SK-N-SH (cell line): ENCODE results near the gene FAH. TPM values are rescaled to one million over a fixed set of nuclear protein-coding genes. Genes with fewer than 3 reads are reported as not detected.

Experiments used
- CTCF ChIA-PET: fragments of 300-600, 350-600 bp; formaldehyde crosslinking; extraction: SDS; loops from one replicate; lab custom pipeline; 2021; lab: Yijun Ruan, JAX
- POLR2A ChIA-PET: fragments of 350-600 bp; sonication (Branson Sonifier 250); formaldehyde crosslinking; extraction: SDS; loops from one replicate; lab custom pipeline; 2020; ENCODE audit warnings: antibody characterized with exemption, inconsistent platforms; lab: Yijun Ruan, JAX
- DNase-seq: peaks from one replicate; pipeline ENCODE4 v3.0.0; 2012
- H2AFZ ChIP-seq: fragments of 200-600 bp; sonication (generic); 2 replicates; pipeline ENCODE4 v1.8.1; 2016; ENCODE audit warnings: antibody characterized with exemption, mild to moderate bottlenecking, low read depth
- H3F3A ChIP-seq: fragments of 200-600 bp; sonication (generic); replicated peaks from 2 replicates; pipeline ENCODE3; 2016; ENCODE audit warnings: antibody characterized with exemption, mild to moderate bottlenecking; ENCODE audit not compliant: insufficient read depth
- H3K27ac ChIP-seq, 2 experiments: fragments of 200-500 bp in 1 of 2; fragments of 200-600 bp in 1 of 2; sonication (Bioruptor generic) in 1 of 2; sonication (generic), shearing (Covaris generic) in 1 of 2; 2 replicates each; pipeline versions ENCODE4 v1.5.1 to v1.6.1; 2014 to 2016; ENCODE audit warnings: low read depth in 2 of 2, inconsistent platforms in 1 of 2, low read length in 1 of 2, mild to moderate bottlenecking in 1 of 2, mixed read lengths in 1 of 2
- H3K27me3 ChIP-seq: fragments of 200-600 bp; sonication (generic), shearing (Covaris generic); 2 replicates; pipeline ENCODE4 v1.6.1; 2016; ENCODE audit warnings: mixed run types; ENCODE audit not compliant: insufficient read depth
- H3K36me3 ChIP-seq, 2 experiments: fragments of 200-500 bp in 1 of 2; fragments of 200-600 bp in 1 of 2; sonication (Bioruptor generic) in 1 of 2; sonication (generic) in 1 of 2; replicated peaks in 1 of 2; 2 replicates each; pipeline versions ENCODE3 to v1.5.1; 2014 to 2016; ENCODE audit warnings: low read length in 1 of 2, mild to moderate bottlenecking in 1 of 2; ENCODE audit not compliant: insufficient read depth in 2 of 2, control insufficient read depth in 1 of 2
- H3K4me1 ChIP-seq, 2 experiments: fragments of 200-500 bp in 1 of 2; fragments of 200-600 bp in 1 of 2; sonication (Bioruptor generic) in 1 of 2; sonication (generic), shearing (Covaris generic) in 1 of 2; 2 replicates each; pipeline versions ENCODE4 v1.5.1 to v1.6.1; 2014 to 2016; ENCODE audit warnings: low read depth in 1 of 2, low read length in 1 of 2, mixed run types in 1 of 2; ENCODE audit not compliant: insufficient read depth in 2 of 2, control insufficient read depth in 1 of 2
- H3K4me2 ChIP-seq: fragments of 200-600 bp; sonication (generic), shearing (Covaris generic); 2 replicates; pipeline ENCODE4 v1.6.1; 2017; ENCODE audit warnings: mixed run types
- H3K4me3 ChIP-seq, 2 experiments: fragments of 200-500 bp in 1 of 2; fragments of 200-600 bp in 1 of 2; sonication (Bioruptor generic) in 1 of 2; sonication (generic), shearing (Covaris generic) in 1 of 2; 2 replicates each; pipeline versions ENCODE4 v1.5.1 to v1.8.1; 2014 to 2016; ENCODE audit warnings: low read depth in 2 of 2, inconsistent platforms in 1 of 2, low read length in 1 of 2, mild to moderate bottlenecking in 1 of 2, mixed read lengths in 1 of 2, moderate library complexity in 1 of 2
- H3K79me2 ChIP-seq: fragments of 200-600 bp; sonication (generic); 2 replicates; pipeline ENCODE4 v1.8.1; 2017; ENCODE audit warnings: mild to moderate bottlenecking; ENCODE audit not compliant: insufficient read depth
- H3K9ac ChIP-seq: fragments of 200-600 bp; sonication (generic); 2 replicates; pipeline ENCODE4 v1.6.1; 2017; ENCODE audit warnings: mixed run types
- H3K9me2 ChIP-seq: fragments of 200-600 bp; sonication (generic); 2 replicates; pipeline ENCODE4 v1.6.1; 2017; ENCODE audit warnings: mixed run types
- H3K9me3 ChIP-seq: fragments of 200-600 bp; sonication (generic); 2 replicates; pipeline ENCODE4 v1.6.1; 2017; ENCODE audit warnings: mixed run types, mild to moderate bottlenecking, moderate library complexity
- H4K20me1 ChIP-seq: fragments of 200-600 bp; sonication (generic); 2 replicates; pipeline ENCODE4 v1.6.1; 2017; ENCODE audit warnings: mild to moderate bottlenecking, mixed run types; ENCODE audit not compliant: insufficient read depth
- CTCF ChIP-seq: fragments of 200-600 bp; sonication (generic); IDR thresholded peaks from 2 replicates; pipeline ENCODE4 v1.6.1; 2017; ENCODE audit warnings: antibody characterized with exemption, mild to moderate bottlenecking, moderate library complexity
- ELF1 ChIP-seq: IDR thresholded peaks from 2 replicates; pipeline ENCODE4 v1.4.0; 2012
- EP300 ChIP-seq, 2 experiments: IDR thresholded peaks; 2 replicates each; pipeline versions ENCODE4 v1.4.0 to v1.6.1; 2012; ENCODE audit warnings: borderline replicate concordance in 1 of 2, low read depth in 1 of 2, low read length in 1 of 2
- GABPA ChIP-seq: IDR thresholded peaks from 2 replicates; pipeline ENCODE4 v1.4.0; 2012; ENCODE audit warnings: low read depth, mild to moderate bottlenecking
- GATA2 ChIP-seq: sonication (generic); formaldehyde crosslinking; IDR thresholded peaks from 2 replicates; pipeline ENCODE4 v1.5.0; 2020; ENCODE audit warnings: mild to moderate bottlenecking, missing genetic modification reagents
- IRF3 ChIP-seq: fragments of 150-350 bp; IDR thresholded peaks from 2 replicates; pipeline ENCODE4 v1.6.1; 2016; ENCODE audit warnings: mild to moderate bottlenecking, low read depth, low read length
- JUND ChIP-seq: IDR thresholded peaks from 2 replicates; pipeline ENCODE4 v1.4.0; 2012
- MEF2A ChIP-seq: IDR thresholded peaks from 2 replicates; pipeline ENCODE4 v1.4.0; 2012; ENCODE audit warnings: low read depth, borderline replicate concordance
- NFIC ChIP-seq: IDR thresholded peaks from 2 replicates; pipeline ENCODE4 v1.4.0; 2012; ENCODE audit warnings: borderline replicate concordance
- NRF1 ChIP-seq: IDR thresholded peaks from 2 replicates; pipeline ENCODE4 v1.6.1; 2012; ENCODE audit warnings: low read depth, mild to moderate bottlenecking, low read length
- PBX3 ChIP-seq: IDR thresholded peaks from 2 replicates; pipeline ENCODE4; 2012
- POLR2AphosphoS5 ChIP-seq: IDR thresholded peaks from 2 replicates; pipeline ENCODE4 v1.6.1; 2012; ENCODE audit warnings: low read depth, low read length
- SIN3A ChIP-seq: IDR thresholded peaks from 2 replicates; pipeline ENCODE4 v1.6.1; 2012; ENCODE audit warnings: low read depth, mild to moderate bottlenecking, low read length, moderate library complexity, borderline replicate concordance
- SMC3 ChIP-seq: IDR thresholded peaks from 2 replicates; pipeline ENCODE4 v1.6.1; 2012; ENCODE audit warnings: low read depth, low read length, improper control_type of control experiment
- TAF1 ChIP-seq: IDR thresholded peaks from 2 replicates; pipeline ENCODE4 v1.6.1; 2012; ENCODE audit warnings: low read depth, mild to moderate bottlenecking, low read length, moderate library complexity, borderline replicate concordance
- TCF12 ChIP-seq: IDR thresholded peaks from 2 replicates; pipeline ENCODE4 v1.4.0; 2012
- TEAD4 ChIP-seq: IDR thresholded peaks from 2 replicates; pipeline ENCODE4 v1.4.0; 2012; ENCODE audit warnings: mild to moderate bottlenecking, borderline replicate concordance; ENCODE audit not compliant: insufficient read depth
- whole genome bisulfite sequencing: methylation state at CpG from one replicate; pipeline ENCODE4 v1.1.6; 2017; ENCODE audit warnings: low lambda C conversion rate; 5-methylcytosine and 5-hydroxymethylcytosine counted together
- polyA plus RNA-seq, 3 experiments: library from polyadenylated mRNA; depleted of rRNA; stranded (reverse); fragments of >200 nt; gene quantifications; 2 replicates each; pipeline ENCODE4 v1.2.3, GENCODE V29; 2012
- TF ChIP-seq, protein P1 (sequence below): IDR thresholded peaks from 2 replicates; pipeline ENCODE4 v1.4.0; 2012; ENCODE audit warnings: low read depth, borderline replicate concordance
- TF ChIP-seq, protein P2 (sequence below): IDR thresholded peaks from 2 replicates; pipeline ENCODE4 v1.4.0; 2012; ENCODE audit warnings: low read depth, borderline replicate concordance

FAH gene
- polyA plus RNA-seq, 1 of the 3 experiments (the other 2 are of a cell fraction): 34.9 TPM

- no peak overlapping the region for H3K27ac ChIP-seq
- no peak for DNase-seq
- H3K79me2 ChIP-seq: no peaks in the 10 kb centered on the region
- ChIA-PET CTCF (no interaction called here), POLR2A (no interaction called here)
- H3K9me3 ChIP-seq: no peaks in the 10 kb centered on the region
- 88% methylated on average over 3 of the region's 3 CpGs for WGBS
- H3K9me2 ChIP-seq: no peaks in the 10 kb centered on the region
- TF ChIP-seq GABPA (no peak), TEAD4 (no peak), TAF1 (no peak), EP300 (IDR thresholded peaks at IDR 0.05; ENCODE audit: borderline replicate concordance in 1 of 2, low read depth in 1 of 2, low read length in 1 of 2) (no peak), IRF3 (no peak), NRF1 (no peak), TCF12 (no peak), MEF2A (no peak), POLR2AphosphoS5 (no peak)
- TF ChIP-seq, protein P1, sequence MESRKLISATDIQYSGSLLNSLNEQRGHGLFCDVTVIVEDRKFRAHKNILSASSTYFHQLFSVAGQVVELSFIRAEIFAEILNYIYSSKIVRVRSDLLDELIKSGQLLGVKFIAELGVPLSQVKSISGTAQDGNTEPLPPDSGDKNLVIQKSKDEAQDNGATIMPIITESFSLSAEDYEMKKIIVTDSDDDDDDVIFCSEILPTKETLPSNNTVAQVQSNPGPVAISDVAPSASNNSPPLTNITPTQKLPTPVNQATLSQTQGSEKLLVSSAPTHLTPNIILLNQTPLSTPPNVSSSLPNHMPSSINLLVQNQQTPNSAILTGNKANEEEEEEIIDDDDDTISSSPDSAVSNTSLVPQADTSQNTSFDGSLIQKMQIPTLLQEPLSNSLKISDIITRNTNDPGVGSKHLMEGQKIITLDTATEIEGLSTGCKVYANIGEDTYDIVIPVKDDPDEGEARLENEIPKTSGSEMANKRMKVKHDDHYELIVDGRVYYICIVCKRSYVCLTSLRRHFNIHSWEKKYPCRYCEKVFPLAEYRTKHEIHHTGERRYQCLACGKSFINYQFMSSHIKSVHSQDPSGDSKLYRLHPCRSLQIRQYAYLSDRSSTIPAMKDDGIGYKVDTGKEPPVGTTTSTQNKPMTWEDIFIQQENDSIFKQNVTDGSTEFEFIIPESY: no peak
- H2AFZ ChIP-seq: no peak overlapping the region
- no peak overlapping the region for H3K4me2 ChIP-seq
- H3K9ac ChIP-seq: no peak overlapping the region
- no peaks in the 10 kb centered on the region for H3K4me1 ChIP-seq
- H3K4me3 ChIP-seq: no peak overlapping the region
- H3K36me3 ChIP-seq: peaks cover 17 to 29% of the 10 kb centered on the region in 2 experiments
- H4K20me1 ChIP-seq: no peaks in the 10 kb centered on the region
- no peaks in the 10 kb centered on the region for H3F3A ChIP-seq
- no peaks in the 10 kb centered on the region for H3K27me3 ChIP-seq
Observed at GRCh38 chr15:80136854-80137253, 15.9 kb upstream of the FAH start.

- H3K9ac ChIP-seq: no peak overlapping the region
- ChIA-PET CTCF (interaction anchor here (1.6 kb wide), 1 partner anchor 34 kb away, joined by 4 read pairs; no protein-coding TSS in a partner anchor), POLR2A (no interaction called here)
- H3F3A ChIP-seq: no peaks in the 10 kb centered on the region
- no peak overlapping the region for H3K27ac ChIP-seq
- 91% methylated on average over 3 of the region's 3 CpGs for WGBS
- H3K9me3 ChIP-seq: no peaks in the 10 kb centered on the region
- peaks cover 11 to 20% of the 10 kb centered on the region in 2 experiments for H3K36me3 ChIP-seq
- no peak overlapping the region for H3K4me3 ChIP-seq
- no peaks in the 10 kb centered on the region for H3K27me3 ChIP-seq
- H3K9me2 ChIP-seq: no peaks in the 10 kb centered on the region
- no peaks in the 10 kb centered on the region for H3K79me2 ChIP-seq
- H4K20me1 ChIP-seq: no peaks in the 10 kb centered on the region
- no peak overlapping the region for H2AFZ ChIP-seq
- no peak overlapping the region for H3K4me2 ChIP-seq
- H3K4me1 ChIP-seq: no peaks in the 10 kb centered on the region
- no peak for DNase-seq
- TF ChIP-seq ELF1: no peak
- TF ChIP-seq SMC3: no peak
- no peak for TF ChIP-seq TCF12
- TF ChIP-seq GABPA: no peak
- TF ChIP-seq, protein P2, sequence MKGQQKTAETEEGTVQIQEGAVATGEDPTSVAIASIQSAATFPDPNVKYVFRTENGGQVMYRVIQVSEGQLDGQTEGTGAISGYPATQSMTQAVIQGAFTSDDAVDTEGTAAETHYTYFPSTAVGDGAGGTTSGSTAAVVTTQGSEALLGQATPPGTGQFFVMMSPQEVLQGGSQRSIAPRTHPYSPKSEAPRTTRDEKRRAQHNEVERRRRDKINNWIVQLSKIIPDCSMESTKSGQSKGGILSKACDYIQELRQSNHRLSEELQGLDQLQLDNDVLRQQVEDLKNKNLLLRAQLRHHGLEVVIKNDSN: no peak
- no peak for TF ChIP-seq NFIC
- no peak for TF ChIP-seq IRF3
- TF ChIP-seq TAF1: no peak
- no peak for TF ChIP-seq JUND
- no peak for TF ChIP-seq NRF1
- TF ChIP-seq TEAD4: no peak
- TF ChIP-seq GATA2 (CRISPR knock-in tag): no peak
- no peak for TF ChIP-seq EP300 (IDR thresholded peaks at IDR 0.05; ENCODE audit: borderline replicate concordance in 1 of 2, low read depth in 1 of 2, low read length in 1 of 2)
- no peak for TF ChIP-seq CTCF
- TF ChIP-seq SIN3A: no peak
- no peak for TF ChIP-seq MEF2A
- TF ChIP-seq POLR2AphosphoS5: no peak
- no peak for TF ChIP-seq PBX3
Observed at GRCh38 chr15:80138961-80139360, 13.8 kb upstream of the FAH start.
